ENCODE measurements around the gene EPYC. TPM values are rescaled to one million over a fixed set of nuclear protein-coding genes. Genes with fewer than 3 reads are reported as not detected.

The EPYC gene
- total and polyA plus RNA-seq, 2 experiments from 2014 or later = not detected

DNA sequence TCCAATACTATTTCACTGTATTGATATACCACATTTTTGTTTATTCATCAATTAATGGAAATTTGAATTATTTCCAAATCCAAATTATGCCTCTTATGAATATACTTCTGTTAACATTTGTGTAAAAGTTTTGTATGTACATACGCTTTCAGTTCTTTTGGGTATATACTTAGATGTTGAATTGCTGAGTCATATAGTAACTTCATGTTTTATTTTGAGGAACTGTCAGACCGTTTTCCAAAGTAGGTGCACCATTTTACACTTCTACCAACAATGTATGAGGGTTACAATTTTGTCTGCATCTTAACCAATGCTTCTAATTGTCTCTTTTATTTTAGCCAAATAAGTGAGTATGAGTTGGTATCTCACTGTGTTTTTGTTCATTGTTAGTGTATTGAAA lies 39.6 kb downstream of the EPYC start:
- Mint-ChIP-seq H3K27me3 (ENCODE audit: insufficient read depth, low read depth, poor library complexity) (peaks cover 2% of the 10 kb centered on the region), H3K9me3 (no peaks in the 10 kb centered on the region), H3K4me1 (no peaks in the 10 kb centered on the region), H3K36me3 (ENCODE audit: low read depth) (no peaks in the 10 kb centered on the region), H3K4me3 (no peak overlapping the region), H3K27ac (no peak overlapping the region)
- H3K27ac ChIP-seq (ENCODE audit: low read depth) = no peak overlapping the region
- H3K27me3 ChIP-seq (ENCODE audit: insufficient read depth) = no peaks in the 10 kb centered on the region
- no peak for ATAC-seq
- no peak for DNase-seq (ENCODE audit: low spot score)
- H3K9me2 ChIP-seq (ENCODE audit: insufficient read depth) = no peaks in the 10 kb centered on the region
- H3K36me3 ChIP-seq (ENCODE audit: insufficient read depth) = no peaks in the 10 kb centered on the region
- H3K4me3 ChIP-seq = no peak overlapping the region
- H3K4me1 ChIP-seq (ENCODE audit: insufficient read depth) = no peaks in the 10 kb centered on the region
- no peaks in the 10 kb centered on the region for H4K20me1 ChIP-seq (replicated peaks; ENCODE audit: insufficient read depth)
- no peaks in the 10 kb centered on the region for H3F3A ChIP-seq (replicated peaks; ENCODE audit: low read depth)
- H3K79me2 ChIP-seq (replicated peaks; ENCODE audit: insufficient read depth) = no peaks in the 10 kb centered on the region
- no peak overlapping the region for H2AFZ ChIP-seq
- H3K4me2 ChIP-seq = no peak overlapping the region
- TF ChIP-seq JUNB (IDR thresholded peaks at IDR 0.05; ENCODE audit: unreplicated experiment) = no peak
- TF ChIP-seq, protein P1, sequence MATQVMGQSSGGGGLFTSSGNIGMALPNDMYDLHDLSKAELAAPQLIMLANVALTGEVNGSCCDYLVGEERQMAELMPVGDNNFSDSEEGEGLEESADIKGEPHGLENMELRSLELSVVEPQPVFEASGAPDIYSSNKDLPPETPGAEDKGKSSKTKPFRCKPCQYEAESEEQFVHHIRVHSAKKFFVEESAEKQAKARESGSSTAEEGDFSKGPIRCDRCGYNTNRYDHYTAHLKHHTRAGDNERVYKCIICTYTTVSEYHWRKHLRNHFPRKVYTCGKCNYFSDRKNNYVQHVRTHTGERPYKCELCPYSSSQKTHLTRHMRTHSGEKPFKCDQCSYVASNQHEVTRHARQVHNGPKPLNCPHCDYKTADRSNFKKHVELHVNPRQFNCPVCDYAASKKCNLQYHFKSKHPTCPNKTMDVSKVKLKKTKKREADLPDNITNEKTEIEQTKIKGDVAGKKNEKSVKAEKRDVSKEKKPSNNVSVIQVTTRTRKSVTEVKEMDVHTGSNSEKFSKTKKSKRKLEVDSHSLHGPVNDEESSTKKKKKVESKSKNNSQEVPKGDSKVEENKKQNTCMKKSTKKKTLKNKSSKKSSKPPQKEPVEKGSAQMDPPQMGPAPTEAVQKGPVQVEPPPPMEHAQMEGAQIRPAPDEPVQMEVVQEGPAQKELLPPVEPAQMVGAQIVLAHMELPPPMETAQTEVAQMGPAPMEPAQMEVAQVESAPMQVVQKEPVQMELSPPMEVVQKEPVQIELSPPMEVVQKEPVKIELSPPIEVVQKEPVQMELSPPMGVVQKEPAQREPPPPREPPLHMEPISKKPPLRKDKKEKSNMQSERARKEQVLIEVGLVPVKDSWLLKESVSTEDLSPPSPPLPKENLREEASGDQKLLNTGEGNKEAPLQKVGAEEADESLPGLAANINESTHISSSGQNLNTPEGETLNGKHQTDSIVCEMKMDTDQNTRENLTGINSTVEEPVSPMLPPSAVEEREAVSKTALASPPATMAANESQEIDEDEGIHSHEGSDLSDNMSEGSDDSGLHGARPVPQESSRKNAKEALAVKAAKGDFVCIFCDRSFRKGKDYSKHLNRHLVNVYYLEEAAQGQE (IDR thresholded peaks at IDR 0.05; ENCODE audit: unreplicated experiment) = no peak
- TF ChIP-seq ZNF331 (CRISPR knock-in tag; IDR thresholded peaks at IDR 0.05; ENCODE audit: low read depth) = no peak
- TF ChIP-seq, protein P2, sequence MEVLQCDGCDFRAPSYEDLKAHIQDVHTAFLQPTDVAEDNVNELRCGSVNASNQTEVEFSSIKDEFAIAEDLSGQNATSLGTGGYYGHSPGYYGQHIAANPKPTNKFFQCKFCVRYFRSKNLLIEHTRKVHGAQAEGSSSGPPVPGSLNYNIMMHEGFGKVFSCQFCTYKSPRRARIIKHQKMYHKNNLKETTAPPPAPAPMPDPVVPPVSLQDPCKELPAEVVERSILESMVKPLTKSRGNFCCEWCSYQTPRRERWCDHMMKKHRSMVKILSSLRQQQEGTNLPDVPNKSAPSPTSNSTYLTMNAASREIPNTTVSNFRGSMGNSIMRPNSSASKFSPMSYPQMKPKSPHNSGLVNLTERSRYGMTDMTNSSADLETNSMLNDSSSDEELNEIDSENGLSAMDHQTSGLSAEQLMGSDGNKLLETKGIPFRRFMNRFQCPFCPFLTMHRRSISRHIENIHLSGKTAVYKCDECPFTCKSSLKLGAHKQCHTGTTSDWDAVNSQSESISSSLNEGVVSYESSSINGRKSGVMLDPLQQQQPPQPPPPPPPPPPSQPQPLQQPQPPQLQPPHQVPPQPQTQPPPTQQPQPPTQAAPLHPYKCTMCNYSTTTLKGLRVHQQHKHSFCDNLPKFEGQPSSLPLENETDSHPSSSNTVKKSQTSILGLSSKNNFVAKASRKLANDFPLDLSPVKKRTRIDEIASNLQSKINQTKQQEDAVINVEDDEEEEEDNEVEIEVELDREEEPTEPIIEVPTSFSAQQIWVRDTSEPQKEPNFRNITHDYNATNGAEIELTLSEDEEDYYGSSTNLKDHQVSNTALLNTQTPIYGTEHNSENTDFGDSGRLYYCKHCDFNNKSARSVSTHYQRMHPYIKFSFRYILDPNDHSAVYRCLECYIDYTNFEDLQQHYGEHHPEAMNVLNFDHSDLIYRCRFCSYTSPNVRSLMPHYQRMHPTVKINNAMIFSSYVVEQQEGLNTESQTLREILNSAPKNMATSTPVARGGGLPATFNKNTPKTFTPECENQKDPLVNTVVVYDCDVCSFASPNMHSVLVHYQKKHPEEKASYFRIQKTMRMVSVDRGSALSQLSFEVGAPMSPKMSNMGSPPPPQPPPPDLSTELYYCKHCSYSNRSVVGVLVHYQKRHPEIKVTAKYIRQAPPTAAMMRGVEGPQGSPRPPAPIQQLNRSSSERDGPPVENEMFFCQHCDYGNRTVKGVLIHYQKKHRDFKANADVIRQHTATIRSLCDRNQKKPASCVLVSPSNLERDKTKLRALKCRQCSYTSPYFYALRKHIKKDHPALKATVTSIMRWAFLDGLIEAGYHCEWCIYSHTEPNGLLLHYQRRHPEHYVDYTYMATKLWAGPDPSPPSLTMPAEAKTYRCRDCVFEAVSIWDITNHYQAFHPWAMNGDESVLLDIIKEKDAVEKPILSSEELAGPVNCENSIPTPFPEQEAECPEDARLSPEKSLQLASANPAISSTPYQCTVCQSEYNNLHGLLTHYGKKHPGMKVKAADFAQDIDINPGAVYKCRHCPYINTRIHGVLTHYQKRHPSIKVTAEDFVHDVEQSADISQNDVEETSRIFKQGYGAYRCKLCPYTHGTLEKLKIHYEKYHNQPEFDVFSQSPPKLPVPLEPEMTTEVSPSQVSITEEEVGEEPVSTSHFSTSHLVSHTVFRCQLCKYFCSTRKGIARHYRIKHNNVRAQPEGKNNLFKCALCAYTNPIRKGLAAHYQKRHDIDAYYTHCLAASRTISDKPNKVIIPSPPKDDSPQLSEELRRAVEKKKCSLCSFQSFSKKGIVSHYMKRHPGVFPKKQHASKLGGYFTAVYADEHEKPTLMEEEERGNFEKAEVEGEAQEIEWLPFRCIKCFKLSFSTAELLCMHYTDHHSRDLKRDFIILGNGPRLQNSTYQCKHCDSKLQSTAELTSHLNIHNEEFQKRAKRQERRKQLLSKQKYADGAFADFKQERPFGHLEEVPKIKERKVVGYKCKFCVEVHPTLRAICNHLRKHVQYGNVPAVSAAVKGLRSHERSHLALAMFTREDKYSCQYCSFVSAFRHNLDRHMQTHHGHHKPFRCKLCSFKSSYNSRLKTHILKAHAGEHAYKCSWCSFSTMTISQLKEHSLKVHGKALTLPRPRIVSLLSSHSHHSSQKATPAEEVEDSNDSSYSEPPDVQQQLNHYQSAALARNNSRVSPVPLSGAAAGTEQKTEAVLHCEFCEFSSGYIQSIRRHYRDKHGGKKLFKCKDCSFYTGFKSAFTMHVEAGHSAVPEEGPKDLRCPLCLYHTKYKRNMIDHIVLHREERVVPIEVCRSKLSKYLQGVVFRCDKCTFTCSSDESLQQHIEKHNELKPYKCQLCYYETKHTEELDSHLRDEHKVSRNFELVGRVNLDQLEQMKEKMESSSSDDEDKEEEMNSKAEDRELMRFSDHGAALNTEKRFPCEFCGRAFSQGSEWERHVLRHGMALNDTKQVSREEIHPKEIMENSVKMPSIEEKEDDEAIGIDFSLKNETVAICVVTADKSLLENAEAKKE (CRISPR knock-in tag; IDR thresholded peaks at IDR 0.05) = no peak
- TF ChIP-seq, protein P3, sequence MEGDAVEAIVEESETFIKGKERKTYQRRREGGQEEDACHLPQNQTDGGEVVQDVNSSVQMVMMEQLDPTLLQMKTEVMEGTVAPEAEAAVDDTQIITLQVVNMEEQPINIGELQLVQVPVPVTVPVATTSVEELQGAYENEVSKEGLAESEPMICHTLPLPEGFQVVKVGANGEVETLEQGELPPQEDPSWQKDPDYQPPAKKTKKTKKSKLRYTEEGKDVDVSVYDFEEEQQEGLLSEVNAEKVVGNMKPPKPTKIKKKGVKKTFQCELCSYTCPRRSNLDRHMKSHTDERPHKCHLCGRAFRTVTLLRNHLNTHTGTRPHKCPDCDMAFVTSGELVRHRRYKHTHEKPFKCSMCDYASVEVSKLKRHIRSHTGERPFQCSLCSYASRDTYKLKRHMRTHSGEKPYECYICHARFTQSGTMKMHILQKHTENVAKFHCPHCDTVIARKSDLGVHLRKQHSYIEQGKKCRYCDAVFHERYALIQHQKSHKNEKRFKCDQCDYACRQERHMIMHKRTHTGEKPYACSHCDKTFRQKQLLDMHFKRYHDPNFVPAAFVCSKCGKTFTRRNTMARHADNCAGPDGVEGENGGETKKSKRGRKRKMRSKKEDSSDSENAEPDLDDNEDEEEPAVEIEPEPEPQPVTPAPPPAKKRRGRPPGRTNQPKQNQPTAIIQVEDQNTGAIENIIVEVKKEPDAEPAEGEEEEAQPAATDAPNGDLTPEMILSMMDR (conservative IDR thresholded peaks at IDR 0.05; ENCODE audit: low read depth in 2 of 2) = no peak
